LNCAP (cell line): ENCODE data around the gene TYMS.

Experiments used
- TF ChIP-seq, protein P1 (sequence below): fragments of 450-650 bp; IDR thresholded peaks from 2 replicates; pipeline ENCODE4 v1.5.1; 2017; ENCODE audit warnings: mild to moderate bottlenecking

Gene TYMS

DNA sequence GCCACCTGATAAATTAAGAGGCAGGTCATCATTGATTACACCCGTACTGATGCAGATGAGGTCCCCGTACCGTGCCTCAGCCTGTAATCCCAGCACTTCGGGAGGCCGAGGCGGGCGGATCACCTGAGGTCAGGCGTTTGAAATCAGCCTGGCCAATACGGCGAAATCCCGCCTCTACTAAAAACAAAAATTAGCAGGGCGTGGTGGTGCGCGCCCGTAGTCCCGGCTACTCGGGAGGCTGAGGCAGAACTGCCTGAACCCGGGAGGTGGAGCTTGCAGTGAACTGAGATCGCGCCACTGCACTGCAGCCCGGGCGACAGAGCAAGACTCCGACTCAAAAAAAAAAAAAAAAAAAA lies 55.7 kb downstream of the TYMS start:
- TF ChIP-seq, protein P1, sequence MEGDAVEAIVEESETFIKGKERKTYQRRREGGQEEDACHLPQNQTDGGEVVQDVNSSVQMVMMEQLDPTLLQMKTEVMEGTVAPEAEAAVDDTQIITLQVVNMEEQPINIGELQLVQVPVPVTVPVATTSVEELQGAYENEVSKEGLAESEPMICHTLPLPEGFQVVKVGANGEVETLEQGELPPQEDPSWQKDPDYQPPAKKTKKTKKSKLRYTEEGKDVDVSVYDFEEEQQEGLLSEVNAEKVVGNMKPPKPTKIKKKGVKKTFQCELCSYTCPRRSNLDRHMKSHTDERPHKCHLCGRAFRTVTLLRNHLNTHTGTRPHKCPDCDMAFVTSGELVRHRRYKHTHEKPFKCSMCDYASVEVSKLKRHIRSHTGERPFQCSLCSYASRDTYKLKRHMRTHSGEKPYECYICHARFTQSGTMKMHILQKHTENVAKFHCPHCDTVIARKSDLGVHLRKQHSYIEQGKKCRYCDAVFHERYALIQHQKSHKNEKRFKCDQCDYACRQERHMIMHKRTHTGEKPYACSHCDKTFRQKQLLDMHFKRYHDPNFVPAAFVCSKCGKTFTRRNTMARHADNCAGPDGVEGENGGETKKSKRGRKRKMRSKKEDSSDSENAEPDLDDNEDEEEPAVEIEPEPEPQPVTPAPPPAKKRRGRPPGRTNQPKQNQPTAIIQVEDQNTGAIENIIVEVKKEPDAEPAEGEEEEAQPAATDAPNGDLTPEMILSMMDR: no peak

DNA sequence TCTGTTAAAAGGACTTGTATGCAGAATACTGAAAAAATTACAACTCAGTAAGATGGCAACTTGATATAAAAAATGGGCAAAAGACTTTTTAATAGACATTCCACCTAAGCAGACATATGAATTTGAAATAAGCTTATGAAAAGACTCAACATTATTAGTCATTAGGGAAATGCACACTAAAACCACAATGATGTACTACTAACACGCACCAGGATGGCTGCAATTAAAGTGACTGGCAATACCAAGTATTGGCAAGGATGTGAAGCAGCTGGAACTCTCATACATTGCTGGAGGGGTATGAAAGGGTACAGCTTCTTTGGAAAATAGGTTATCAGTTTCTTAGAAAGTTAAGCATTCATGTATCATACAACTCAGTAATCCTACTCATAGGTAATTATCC lies 58.2 kb downstream of the TYMS start:
- TF ChIP-seq, protein P1: no peak

DNA sequence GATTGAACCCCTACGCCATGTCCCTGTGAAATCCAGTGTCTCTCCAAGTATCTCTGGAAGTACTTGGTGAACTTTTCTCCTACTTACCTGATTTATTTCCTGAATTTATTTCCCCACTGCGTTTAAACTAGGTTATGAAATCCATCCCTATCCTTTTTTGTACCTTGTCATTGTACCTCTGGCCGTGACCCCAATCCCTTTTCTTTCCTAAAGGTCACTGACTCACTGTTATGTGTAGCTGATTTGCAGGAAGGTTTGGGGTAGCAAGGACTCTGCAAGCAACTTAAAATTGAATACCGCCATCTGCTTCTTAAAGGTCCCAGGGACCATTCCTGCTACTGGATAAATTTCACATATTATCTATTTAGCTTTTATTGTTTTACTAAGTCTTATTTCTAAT lies 59.5 kb downstream of the TYMS start:
- TF ChIP-seq, protein P1: no peak
